Stimulated activated CD8-positive, alpha-beta memory T cell treated with anti-CD3 and anti-CD28 coated beads, Interleukin-7, amount 100 ng/mL, for 4 hours (primary cell): Measurements from ENCODE around the gene MUC4.
"Not testable (repeated sequence)": the region's sequence is repeated elsewhere in the genome, so short reads cannot be mapped to it uniquely, and the experiment has no call there.

Experiments used
- DNase-seq, 2 donors: peaks; one replicate each; pipeline ENCODE4 v3.0.0-alpha.2; 2020; ENCODE audit warnings: low read depth in 2 of 2

MUC4 gene

DNA sequence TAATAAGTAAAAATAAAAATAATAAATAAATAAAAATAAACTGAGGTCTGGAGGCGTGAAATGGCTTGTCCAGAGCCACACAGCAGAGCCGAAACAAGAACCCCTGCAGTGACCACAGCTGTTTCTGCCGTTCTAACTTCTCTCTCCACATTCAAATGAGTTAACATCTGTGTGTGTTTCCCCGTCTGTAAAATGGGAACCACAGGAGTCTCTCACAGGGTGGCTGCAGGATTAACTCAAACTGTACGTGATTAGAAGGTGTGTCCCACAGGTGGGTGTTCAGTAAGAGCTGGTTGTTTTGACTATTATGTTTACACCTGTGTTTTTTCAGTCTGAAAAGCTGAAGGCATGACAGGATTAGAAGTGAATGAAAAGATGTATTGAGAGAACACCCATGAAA lies 27.0 kb upstream of the MUC4 start:
- DNase-seq = no peak

DNA sequence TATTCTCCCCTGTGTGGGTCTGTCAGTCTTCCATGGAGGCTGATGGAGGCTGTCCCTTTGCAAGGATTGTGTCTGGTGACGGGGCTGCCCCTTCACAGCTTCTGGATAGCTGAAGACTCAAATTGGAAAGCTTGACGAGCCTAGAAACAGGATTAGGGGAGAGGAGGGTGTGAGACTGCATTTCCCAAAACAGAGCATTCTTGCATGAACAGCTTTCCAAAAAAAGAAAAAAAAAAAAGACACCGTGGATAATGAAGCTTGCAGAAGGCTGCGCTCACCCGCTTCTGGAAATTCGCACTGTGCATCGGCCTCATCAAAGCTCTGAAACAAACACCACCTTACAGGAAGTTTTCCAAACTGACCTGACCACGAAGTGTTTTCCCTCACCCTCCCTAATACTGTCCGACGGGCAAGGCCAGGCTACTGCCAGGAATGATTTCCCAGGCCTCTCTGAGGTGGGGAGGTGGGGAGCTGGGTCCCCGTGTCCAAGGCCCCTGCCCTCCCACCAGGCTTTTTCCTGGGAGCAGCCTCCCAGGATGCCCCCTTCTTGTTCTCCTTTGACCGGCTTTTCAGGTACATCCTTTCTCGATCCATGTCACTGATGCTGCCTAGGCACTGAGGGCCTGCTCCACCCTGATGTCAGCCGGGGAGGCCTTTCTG lies 24.9 kb upstream of the MUC4 start:
- DNase-seq = no peak

DNA sequence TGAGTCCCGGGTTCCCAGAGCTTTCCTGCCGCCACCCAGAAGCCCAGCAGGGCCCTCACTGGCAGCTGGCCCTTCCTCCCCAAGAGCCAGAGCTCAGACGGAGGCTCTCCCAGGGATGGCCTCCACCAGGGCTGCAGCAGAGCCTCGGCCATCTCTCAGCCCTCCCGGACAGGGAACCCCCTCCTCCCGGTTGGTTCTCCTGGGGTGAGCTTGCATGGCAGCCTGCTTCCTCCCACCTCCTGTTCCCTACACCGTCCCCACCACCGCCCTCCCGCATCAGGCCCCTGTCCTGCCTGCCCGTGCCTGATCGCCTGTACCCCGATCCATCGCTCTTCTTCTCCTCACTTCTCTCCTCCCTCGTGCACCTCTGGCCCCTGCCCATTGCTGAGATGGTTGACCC lies 24.1 kb upstream of the MUC4 start:
- DNase-seq = no peak

DNA sequence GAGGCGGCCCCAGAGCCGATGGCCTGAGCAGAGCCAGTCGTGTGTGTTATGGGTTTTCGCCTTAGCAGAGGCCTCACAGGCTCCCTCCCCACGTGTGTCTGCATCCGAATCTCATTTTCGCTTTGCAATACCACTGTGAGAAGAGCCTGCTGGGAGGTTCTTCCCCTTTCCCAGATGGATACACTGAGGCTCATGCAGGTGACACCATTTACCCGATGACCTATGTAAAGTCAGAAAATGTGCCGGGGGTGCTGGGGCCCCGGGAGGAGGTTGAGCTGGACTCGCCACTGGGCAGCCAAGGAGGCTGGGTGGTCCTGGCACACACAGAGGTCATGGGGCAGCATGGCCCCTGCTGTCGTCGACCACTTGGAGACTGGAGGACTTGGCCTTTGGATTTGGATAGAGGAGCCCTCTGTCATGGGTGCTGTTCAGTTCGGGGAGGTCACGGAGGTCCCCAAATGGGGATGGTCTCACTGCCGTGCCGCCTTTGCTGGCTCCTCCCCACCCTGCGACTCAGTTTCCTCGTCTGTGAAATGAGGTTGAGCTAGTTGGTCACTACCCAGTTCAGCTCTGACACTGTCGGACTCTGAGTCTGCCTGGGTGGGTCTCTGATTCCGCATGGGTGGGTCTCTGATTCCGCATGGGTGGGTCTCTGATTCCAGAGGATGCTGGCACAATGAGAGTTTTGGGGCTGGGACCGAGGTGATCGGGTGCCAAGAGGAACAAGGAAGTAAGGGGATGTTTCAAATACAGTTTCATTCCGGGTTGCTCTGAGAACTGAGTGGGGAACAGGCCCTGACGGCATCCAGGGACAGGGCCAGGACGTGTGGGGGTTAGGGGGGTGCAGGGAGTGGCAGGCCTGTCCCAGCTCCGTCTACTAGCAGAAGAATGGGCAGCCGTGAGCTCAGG lies 23.2 kb upstream of the MUC4 start:
- DNase-seq = no peak

DNA sequence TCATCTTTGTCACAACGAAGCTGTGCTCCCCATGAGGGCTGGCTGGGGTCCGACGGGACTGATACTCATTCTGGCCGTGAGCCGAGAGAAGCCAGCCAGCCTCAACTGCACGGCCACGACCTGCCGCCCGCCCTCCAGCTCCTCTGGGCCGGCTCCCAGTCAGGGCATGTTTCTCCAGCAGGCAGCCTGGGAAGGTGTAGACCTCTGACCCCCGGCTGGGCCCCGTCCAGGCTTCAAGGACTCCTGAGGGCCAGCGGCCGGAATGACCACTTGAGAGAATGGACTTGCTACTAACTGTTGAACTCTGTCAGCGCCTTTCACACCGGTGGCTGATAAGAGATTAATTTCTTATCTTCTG lies 18.1 kb upstream of the MUC4 start:
- no peak for DNase-seq

DNA sequence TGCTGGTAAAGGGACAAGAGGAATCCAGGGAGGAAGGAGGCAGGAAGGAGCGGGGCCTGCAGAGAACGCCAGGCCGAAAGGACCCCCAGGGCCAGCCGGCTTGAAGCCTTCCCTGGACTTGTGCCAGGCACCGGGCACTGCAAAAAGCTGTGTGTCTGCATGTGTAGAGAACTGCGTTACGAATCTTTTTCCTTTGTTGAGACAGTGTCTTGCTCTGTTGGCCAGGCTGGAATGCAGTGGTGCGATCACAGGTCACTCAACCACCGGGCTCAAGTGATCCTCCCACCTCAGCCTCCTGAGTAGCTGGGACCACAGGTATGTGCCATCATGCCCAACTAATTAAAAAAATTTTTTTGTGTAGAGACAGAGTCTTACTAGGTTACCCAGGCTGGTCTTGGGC lies 17.0 kb upstream of the MUC4 start:
- DNase-seq = no peak

DNA sequence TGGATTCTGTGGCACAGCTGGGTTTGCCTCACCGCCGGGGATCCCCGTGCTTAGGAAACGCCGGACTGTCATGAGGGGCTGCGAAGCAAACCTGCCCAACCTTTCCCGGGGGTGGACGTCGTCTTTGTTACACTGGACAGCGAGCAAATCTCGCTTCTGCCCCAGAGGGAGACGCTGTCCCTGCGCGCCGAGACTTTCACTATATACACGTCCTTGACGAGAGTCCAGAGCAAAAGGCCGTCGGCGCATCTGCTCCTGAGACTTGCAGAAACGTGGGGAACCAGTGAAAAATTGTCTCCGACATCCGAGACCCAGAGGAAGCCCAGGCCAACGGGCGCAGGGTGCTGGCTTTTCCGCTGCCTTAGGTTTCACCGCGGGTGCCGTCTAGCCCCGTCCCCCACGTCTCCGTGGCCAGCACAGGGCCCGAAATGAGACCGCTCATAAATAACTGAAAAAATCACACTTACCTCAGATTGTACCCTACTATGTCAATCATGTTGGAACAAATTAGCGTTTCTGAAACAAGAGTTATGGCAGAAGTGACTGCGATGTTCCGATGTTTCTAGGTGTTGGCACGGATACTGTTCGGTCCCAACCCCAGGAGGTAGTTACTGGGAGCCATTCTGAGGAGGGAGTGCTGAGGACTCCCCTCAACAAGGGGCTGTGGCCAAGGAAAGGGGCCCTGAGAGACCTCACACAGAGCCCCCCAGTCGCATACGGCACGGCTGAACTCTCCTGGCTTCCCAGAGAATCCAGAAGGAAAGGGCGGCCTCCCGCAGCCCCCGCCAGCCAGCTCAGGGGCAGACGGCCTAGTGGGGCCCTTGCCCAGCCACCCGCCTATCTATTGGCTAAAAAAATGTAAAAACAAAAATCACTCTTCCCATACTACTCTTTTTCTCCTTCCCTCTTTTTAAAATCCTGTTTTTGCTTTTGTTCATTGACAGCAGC lies 14.4 kb upstream of the MUC4 start:
- no peak for DNase-seq

DNA sequence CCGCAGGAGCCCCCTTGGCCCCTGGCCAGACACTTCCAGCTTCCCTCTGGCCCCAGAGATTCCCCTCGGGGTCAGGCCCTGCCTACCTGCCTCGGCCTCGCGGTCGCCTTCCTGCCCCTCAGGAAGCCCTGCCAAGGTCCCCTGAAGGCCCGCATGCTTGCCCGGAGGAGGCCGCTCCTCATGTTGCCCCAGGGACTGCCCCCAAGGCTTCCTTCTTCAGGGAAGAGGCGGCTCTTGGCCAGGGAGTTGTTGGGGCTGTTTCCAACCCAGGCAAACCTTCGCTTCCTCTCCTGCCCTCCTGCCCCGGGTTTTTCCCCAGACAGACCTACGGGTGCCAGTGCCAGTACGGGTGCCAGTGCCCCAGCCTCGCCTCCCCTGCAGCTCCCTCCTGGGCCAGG lies 13.5 kb upstream of the MUC4 start:
- no peak for DNase-seq

DNA sequence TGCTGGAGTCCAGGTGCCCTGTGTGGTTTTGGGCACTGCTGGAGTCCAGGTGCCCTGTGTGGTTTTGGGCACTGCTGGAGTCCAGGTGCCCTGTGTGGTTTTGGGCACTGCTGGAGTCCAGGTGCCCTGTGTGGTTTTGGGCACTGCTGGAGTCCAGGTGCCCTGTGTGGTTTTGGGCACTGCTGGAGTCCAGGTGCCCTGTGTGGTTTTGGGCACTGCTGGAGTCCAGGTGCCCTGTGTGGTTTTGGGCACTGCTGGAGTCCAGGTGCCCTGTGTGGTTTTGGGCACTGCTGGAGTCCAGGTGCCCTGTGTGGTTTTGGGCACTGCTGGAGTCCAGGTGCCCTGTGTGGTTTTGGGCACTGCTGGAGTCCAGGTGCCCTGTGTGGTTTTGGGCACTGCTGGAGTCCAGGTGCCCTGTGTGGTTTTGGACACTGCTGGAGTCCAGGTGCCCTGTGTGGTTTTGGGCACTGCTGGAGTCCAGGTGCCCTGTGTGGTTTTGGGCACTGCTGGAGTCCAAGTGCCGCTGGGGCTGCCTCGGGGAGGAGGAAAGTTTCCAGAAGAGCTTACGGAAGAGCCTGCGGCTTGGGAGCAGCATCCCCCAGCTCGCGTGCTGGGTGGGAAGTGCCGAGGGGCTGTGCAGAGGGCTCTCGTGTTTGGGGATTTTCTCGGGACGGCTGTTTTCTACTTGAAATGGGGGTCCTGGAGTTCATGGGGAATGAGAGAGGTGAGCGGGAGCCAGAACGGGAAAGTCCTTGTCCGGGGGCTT lies 12.9 kb upstream of the MUC4 start:
- not testable (repeated sequence) for DNase-seq

DNA sequence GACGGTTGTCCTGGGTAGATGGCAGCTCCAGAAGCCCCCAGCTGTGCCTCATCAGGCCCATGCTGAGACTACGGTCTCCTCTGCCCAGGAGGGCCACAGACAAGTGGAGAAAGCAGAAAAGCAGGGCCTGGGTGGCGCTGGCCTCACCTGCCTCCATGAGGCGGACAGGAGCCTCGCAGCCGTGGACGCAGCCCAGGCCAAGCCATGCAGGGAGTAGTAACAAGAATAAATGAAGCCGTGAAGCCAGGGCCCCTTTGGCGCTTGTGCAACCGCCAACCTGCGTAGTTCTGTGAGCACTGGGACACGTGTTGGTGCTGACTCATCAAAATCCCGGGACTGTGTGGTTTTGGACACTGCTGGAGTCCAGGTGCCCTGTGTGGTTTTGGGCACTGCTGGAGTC lies 12.3 kb upstream of the MUC4 start:
- no peak for DNase-seq

DNA sequence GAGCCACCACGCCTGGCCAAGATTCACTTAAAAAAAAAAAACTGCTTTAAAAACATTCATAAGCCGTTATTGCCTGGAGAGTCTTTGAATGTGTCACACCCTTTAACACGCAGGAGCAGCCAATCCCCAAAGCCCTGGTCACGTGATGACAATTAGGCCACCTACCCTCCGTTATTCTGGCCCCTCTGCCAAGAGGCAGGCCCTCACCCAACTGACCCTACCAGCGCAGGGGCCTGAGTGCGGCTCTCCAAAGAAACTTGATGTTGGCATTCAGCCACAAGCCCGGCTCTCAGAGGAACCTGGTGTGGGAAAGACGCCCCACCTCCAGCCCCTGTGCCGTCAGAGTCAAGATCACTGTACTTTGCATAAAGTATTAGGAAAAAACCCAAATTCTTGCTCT lies 11.6 kb upstream of the MUC4 start:
- DNase-seq = no peak

DNA sequence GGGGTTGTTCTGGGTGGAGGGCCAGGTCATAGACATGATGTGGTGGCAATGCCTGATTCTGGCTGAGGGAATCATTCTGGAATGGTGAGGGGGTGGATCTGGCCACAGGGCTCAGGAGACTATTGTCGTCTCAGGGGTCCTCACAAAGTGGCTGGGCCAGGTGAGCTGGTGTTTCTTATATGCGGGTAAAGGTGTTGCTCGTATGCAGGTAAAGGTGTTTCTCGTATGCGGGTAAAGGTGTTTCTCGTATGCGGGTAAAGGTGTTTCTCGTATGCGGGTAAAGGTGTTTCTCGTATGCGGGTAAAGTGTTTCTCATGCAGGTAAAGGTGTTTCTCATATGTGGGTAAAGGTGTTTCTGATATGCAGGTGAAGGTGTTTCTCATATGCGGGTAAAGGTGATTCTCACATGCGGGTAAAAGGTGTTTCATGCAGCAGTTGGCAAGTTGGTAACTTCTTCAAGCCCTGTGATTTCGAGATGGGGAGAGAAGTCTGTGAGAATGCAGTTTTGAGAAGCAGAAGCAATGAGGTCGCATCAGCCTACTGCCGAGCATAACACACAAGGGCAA lies 10.5 kb upstream of the MUC4 start:
- no peak for DNase-seq

DNA sequence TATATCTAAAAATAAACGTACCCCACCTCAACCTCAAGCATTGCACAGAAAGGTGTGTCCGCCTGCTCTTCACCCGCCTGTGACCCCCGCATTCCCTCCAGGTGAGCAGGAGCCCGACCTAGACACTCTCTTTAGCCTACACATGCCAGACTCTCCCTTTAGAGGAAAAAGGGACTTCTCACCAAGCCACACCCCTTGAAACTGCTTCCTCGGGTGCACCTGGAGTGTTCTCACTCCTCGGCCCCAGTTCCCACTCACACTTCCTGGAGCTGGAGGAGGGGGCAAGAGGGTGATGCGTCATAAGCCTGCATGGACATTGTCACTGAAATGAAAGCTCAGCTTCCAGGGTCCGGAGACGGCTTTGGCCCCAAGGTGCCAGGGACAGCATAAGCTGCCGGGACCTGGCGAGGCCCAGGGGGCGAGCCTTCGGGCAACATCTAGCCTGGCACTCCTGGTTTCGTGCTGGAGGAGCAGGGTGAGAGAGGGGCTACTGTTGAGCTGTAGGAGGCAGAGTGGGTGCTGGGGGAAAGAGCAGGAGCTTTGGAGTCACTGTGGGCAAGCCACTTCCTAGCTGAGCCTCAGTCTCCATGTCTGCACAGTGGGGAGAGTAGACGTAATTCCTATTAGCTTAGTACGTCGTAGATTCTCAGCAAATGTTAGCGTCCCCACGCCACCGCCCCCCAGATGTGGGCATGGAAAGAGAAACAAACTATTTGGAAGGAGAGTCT lies 9.8 kb upstream of the MUC4 start:
- DNase-seq = no peak

DNA sequence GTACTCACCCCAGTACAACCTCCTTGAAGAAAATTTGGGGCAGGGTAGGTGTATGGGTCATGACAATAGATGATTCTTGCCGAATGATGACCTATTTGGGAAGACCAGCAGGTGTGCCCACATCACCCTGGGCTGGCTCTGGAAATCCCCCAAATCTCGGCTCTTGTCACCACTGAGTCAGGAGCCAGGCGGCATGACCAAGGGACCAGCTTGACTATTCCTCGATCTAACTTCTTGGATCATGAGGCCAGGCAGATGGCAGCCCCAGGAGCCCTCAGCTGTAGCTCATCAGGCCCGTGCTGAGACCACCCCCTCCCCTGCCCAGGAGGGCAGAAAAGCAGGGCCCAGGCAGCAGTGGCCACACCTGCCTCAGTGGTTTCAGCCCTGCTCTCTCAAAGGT lies 9.2 kb upstream of the MUC4 start:
- no peak for DNase-seq

DNA sequence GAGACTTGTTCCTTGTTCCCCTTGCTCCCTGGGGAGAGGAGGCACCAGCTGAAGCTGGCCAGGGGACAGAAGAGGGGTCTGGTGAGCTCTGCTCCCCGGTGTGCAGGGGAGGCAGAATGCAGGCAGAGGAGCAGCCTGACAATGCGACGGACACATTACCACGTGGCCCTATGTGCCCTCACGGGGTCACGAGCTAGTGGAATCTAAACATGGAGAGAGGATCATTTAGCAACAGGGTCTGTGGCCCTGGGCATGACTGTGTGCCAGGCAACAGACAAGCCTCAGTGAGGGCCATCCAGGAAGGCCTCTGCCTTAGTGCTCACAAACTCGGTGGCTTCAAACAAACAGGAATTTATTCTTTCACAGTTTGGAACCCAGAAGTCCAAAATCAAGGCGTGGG lies 8.5 kb upstream of the MUC4 start:
- DNase-seq = no peak

DNA sequence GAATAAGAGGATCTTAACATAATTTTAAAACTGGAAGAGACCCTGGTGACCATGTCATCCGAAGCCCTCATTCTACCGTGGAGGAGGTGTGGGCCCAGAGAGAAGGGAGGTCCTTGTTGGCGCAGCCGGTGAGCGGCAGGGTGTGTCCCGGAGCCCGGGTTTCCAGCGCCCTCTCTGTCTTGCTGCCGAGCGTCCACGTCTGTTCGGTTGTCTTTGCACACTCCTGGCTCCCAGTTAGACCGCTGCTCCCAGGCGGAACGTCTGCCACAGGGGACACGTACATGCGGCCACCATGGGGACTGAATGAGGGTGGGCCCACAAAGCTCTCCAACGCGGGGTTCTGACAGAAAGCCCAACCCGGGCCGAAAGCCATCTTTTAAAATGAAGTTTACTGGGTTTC lies 6.6 kb upstream of the MUC4 start:
- no peak for DNase-seq

DNA sequence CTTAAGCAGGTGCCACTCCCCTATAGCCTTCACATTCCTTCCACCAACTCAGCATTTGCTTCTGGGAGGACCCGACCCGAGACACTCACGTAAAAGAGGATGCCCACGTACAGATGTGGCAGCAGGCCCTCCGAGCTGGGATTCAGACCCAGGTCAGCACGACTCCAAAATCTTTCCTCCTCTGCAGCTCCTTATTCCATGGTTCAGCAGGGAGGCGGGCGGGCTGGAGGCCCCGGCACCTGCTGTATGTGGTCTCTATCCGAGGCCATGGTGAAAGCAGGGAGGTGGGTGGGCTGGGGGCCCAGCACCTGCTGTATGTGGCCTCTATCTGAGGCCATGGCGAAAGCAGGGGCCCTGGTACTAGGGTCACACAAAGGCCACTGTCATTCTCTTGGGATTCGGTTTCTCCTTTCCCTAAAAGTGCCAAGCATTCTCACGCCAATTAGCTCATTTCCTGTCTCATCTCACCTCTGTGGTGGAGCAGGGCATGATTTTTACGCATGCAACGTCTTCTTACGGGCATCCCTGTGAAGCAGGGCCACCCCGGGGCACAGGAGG lies 5.9 kb upstream of the MUC4 start:
- no peak for DNase-seq

DNA sequence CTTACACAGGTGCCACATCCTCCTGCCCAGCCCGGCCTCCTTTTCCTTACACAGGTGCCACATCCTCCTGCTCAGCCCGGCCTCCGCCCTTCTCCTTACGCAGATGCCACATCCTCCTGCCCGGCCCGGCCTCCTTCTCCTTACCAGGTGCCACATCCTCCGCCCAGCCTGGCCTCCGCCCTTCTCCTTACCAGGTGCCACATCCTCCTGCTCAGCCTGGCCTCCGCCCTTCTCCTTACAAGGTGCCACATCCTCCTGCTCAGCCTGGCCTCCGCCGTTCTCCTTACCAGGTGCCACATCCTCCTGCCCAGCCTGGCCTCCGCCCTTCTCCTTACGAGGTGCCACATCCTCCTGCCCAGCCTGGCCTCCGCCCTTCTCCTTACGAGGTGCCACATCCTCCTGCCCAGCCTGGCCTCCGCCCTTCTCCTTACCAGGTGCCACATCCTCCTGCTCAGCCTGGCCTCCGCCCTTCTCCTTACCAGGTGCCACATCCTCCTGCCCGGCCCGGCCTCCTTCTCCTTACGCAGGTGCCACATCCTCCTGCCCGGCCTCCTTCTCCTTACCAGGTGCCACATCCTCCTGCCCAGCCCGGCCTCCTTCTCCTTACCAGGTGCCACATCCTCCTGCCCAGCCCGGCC lies 4.7 kb upstream of the MUC4 start:
- not testable (repeated sequence) for DNase-seq

DNA sequence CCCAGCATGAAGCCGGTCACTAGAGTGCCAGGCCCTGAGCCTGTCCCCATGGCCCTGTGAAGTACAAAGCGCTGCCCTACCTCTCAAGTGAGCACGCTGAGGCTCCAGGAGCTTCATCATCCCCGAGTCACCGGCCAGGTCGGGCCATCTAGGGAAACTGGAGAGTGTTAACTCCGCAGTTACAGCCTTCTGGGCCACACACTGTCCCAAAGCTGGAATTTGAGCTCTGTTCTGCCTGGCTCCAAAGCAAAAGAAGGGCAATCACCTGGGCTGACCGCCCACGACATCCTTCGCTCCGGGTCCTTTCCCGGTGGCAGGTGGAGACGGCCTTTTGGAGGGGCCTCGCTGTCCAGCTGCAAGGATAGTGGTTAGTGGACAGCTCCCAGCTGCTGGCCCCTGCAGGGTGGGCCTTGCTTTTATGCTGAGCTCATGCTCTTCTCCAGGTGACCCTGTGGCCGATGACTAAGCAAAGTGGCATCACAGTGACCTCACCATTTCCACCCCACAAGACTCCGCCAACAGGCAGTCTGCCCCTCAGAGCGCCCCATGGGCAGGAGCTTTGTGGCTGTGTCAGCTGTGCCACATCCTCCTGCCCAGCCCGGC lies 3.5 kb upstream of the MUC4 start:
- no peak for DNase-seq
